NT2/D1 (cell line): Measurements from ENCODE around the gene RB1.

Source experiments
- DNase-seq: peaks from one replicate; pipeline ENCODE4 v3.0.0-alpha.2; 2011; ENCODE audit warnings: low read depth, low spot score
- H3K27me3 ChIP-seq: 2 replicates; pipeline ENCODE4 v1.6.0; 2011; ENCODE audit warnings: mild to moderate bottlenecking; ENCODE audit not compliant: insufficient read length, insufficient read depth
- H3K36me3 ChIP-seq: 2 replicates; pipeline ENCODE4 v1.6.1; 2011; ENCODE audit warnings: mild to moderate bottlenecking, low read length, mixed read lengths; ENCODE audit not compliant: insufficient read depth, insufficient read length
- H3K4me1 ChIP-seq: 2 replicates; pipeline ENCODE4 v1.5.1; 2011; ENCODE audit not compliant: insufficient read depth, insufficient read length
- H3K4me3 ChIP-seq: 2 replicates; pipeline ENCODE4 v1.5.1; 2011; ENCODE audit warnings: low read depth; ENCODE audit not compliant: insufficient read length
- H3K9ac ChIP-seq: 2 replicates; pipeline ENCODE4 v1.6.0; 2011; ENCODE audit warnings: low read depth; ENCODE audit not compliant: insufficient read length
- H3K9me3 ChIP-seq: 2 replicates; pipeline ENCODE4 v1.5.1; 2011; ENCODE audit warnings: mild to moderate bottlenecking, low read length; ENCODE audit not compliant: insufficient read depth
- SUZ12 ChIP-seq: IDR thresholded peaks from 2 replicates; pipeline ENCODE4 v1.6.1; 2011; ENCODE audit not compliant: insufficient read length, insufficient read depth; ENCODE audit errors: extremely low read depth
- YY1 ChIP-seq: IDR thresholded peaks from 2 replicates; pipeline ENCODE4 v1.6.1; 2011; ENCODE audit not compliant: insufficient read length, insufficient read depth
- ZNF274 ChIP-seq: IDR thresholded peaks from 2 replicates; pipeline ENCODE4 v1.6.1; 2011; ENCODE audit warnings: mild to moderate bottlenecking, low read depth, low read length

Gene RB1

GRCh38 chr13:48506092-48506701, 202.6 kb downstream of the RB1 start:
- H3K4me1 ChIP-seq = no peaks in the 10 kb centered on the region
- TF ChIP-seq SUZ12 = no peak
- no peak for TF ChIP-seq ZNF274
- no peak for TF ChIP-seq YY1
- H3K27me3 ChIP-seq = no peaks in the 10 kb centered on the region
- H3K36me3 ChIP-seq = no peaks in the 10 kb centered on the region
- DNase-seq = no peak
- H3K9me3 ChIP-seq = no peaks in the 10 kb centered on the region
- H3K4me3 ChIP-seq = no peak overlapping the region
- no peak overlapping the region for H3K9ac ChIP-seq

GRCh38 chr13:48507021-48507420, 203.5 kb downstream of the RB1 start:
- H3K27me3 ChIP-seq = no peaks in the 10 kb centered on the region
- no peaks in the 10 kb centered on the region for H3K4me1 ChIP-seq
- TF ChIP-seq SUZ12 (no peak), YY1 (no peak), ZNF274 (no peak)
- no peak overlapping the region for H3K4me3 ChIP-seq
- no peaks in the 10 kb centered on the region for H3K9me3 ChIP-seq
- DNase-seq = no peak
- H3K36me3 ChIP-seq = no peaks in the 10 kb centered on the region
- H3K9ac ChIP-seq = no peak overlapping the region

GRCh38 chr13:48508011-48508410, 204.5 kb downstream of the RB1 start:
- Histone ChIP-seq H3K36me3 (no peaks in the 10 kb centered on the region), H3K4me1 (no peaks in the 10 kb centered on the region)
- TF ChIP-seq SUZ12 (no peak), ZNF274 (no peak), YY1 (no peak)

DNA sequence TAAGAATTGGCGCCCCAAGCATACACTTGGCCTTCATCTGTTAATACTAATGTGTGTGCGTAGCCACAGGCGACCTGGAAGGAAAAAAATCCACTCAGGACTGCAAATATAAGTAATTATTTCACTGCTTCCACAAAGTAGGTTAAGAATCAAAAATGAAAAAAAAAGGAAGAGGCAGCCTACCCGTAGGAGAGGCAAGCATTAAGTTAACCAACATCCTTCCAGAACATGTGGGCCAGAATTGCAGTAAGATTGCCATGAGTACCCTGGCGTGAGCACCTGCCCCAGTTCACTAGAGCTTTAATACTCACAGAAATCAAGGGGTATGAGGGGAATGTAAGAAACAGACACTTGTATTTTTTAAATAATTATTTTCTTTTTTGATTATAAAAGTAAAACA, 207.1 kb downstream of the RB1 start:
- H3K9ac ChIP-seq = no peak overlapping the region

More at GRCh38 chr13:48508011-48508410, 204.5 kb downstream of the RB1 start:
- Histone ChIP-seq H3K9me3 (no peaks in the 10 kb centered on the region), H3K9ac (no peak overlapping the region), H3K4me3 (no peak overlapping the region), H3K27me3 (no peaks in the 10 kb centered on the region)
- DNase-seq = no peak

DNA sequence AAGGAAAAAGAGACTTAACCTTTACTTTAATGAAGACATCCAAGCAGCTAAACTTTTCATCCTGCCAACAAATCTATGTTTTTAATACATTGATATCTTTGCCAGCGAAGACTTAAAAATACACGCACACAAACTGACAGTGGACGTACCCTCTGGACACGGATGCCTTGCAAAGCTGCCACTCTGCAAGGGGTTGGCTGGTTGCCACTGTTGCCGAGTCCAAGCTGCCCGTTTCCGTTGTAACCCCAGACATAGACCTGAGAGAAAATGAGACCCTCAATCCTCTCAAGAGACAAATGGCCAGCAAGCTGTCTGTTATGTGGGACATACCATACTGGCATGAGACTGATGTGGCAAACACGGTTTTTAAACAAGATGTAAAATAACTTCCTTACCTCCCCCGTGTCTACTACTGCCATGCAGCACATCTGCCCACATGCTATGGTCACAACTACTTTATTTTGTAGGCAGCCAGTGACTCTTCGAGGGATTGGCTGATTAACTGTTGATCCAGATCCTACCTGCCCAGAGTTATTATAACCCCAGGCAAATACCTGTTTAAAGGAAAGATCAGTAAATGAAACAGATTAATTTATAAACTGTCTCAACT, 208.2 kb downstream of the RB1 start:
- no peak for DNase-seq
- TF ChIP-seq ZNF274 = no peak
- no peak for TF ChIP-seq SUZ12
- no peak for TF ChIP-seq YY1
- H3K27me3 ChIP-seq = no peaks in the 10 kb centered on the region

More for the DNA sequence above, 207.1 kb downstream of the RB1 start:
- H3K27me3 ChIP-seq = no peaks in the 10 kb centered on the region
- H3K9me3 ChIP-seq = no peaks in the 10 kb centered on the region
- DNase-seq = no peak
- no peak overlapping the region for H3K4me3 ChIP-seq
- H3K4me1 ChIP-seq = no peaks in the 10 kb centered on the region
- TF ChIP-seq ZNF274 (no peak), SUZ12 (no peak), YY1 (no peak)
- no peaks in the 10 kb centered on the region for H3K36me3 ChIP-seq

GRCh38 chr13:48514793-48515192, 211.2 kb downstream of the RB1 start:
- Histone ChIP-seq H3K4me1 (no peaks in the 10 kb centered on the region), H3K9ac (no peak overlapping the region), H3K4me3 (no peak overlapping the region), H3K36me3 (no peaks in the 10 kb centered on the region), H3K9me3 (no peaks in the 10 kb centered on the region), H3K27me3 (no peaks in the 10 kb centered on the region)
- TF ChIP-seq YY1 (no peak), ZNF274 (no peak), SUZ12 (no peak)
- no peak for DNase-seq

More for the DNA sequence above, 208.2 kb downstream of the RB1 start:
- no peaks in the 10 kb centered on the region for H3K4me1 ChIP-seq
- H3K36me3 ChIP-seq = no peaks in the 10 kb centered on the region
- no peaks in the 10 kb centered on the region for H3K9me3 ChIP-seq
- no peak overlapping the region for H3K4me3 ChIP-seq
- H3K9ac ChIP-seq = no peak overlapping the region

DNA sequence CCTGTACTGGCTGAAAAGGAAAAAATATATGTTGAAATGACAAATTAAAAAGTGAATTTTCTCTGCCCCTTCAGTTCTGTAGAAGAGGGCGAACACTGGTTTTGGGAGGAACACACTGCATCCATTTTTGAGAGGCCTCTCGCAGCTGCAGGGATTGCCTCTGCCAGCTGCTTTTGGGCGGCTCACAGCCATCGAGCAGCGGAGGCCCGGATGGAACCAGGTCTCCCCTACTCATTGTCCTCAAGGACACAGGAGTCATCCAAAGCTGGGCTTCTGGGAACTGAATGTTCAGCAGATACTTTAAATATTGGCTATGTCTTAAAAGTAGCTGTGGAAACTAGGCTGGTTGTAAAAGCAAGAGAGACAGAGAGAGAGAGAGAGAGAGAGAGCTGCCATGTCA, 212.2 kb downstream of the RB1 start:
- Histone ChIP-seq H3K36me3 (no peaks in the 10 kb centered on the region), H3K9me3 (no peaks in the 10 kb centered on the region), H3K4me1 (no peaks in the 10 kb centered on the region), H3K9ac (no peak overlapping the region), H3K4me3 (no peak overlapping the region), H3K27me3 (no peaks in the 10 kb centered on the region)
- TF ChIP-seq SUZ12 (no peak), YY1 (no peak), ZNF274 (no peak)
- DNase-seq = no peak

- no peak for DNase-seq
- TF ChIP-seq ZNF274 (no peak), YY1 (no peak), SUZ12 (no peak)
- no peaks in the 10 kb centered on the region for H3K27me3 ChIP-seq
Measured at GRCh38 chr13:48518083-48518482, 214.5 kb downstream of the RB1 start.

More at GRCh38 chr13:48518083-48518482, 214.5 kb downstream of the RB1 start:
- Histone ChIP-seq H3K9me3 (no peaks in the 10 kb centered on the region), H3K36me3 (no peaks in the 10 kb centered on the region), H3K4me3 (no peak overlapping the region), H3K9ac (no peak overlapping the region), H3K4me1 (no peaks in the 10 kb centered on the region)
